OCI-LY1 (cell line): ENCODE measurements around the gene MALT1.

Source experiments
- CTCF ChIP-seq: fragments of 200-600 bp; sonication (generic), shearing (Covaris generic); IDR thresholded peaks from 2 replicates; pipeline ENCODE4 v1.5.1; 2017; ENCODE audit warnings: mild to moderate bottlenecking, antibody characterized with exemption, low read length, moderate library complexity, mixed read lengths
- EZH2 ChIP-seq: fragments of 200-600 bp; sonication (generic), shearing (Covaris generic); IDR thresholded peaks from 2 replicates; pipeline ENCODE4 v1.8.0; 2017; ENCODE audit warnings: borderline replicate concordance, mixed run types, mild to moderate bottlenecking, antibody characterized with exemption, low read length, moderate library complexity, mixed read lengths

DNA sequence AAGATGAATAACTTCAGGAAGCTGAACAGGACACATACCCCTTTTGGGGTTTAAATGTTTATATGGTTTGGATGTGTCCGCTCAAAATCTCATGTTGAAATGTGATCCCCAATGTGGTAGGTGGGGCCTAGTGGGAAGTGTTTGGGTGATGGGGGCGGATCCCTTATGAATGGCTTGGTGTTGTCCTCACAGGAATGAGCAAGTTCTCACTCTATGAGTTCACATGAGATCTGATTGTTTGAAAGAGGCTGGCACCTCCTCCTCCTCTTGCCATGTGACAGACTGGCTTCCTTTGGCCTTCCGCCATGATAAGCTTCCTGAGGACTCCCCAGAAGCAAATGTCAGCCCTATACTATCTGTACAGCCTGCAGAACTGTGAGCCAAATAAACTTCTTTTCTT lies 104.8 kb downstream of the MALT1 start:
- TF ChIP-seq CTCF (no peak), EZH2 (no peak)
